NOMO-1 treated with dmso at 0.1 percent for 144 hours (cell line): ENCODE data around the gene OTX2.

Experiments used
- DNase-seq: peaks from one replicate; lab custom pipeline; 2025; ENCODE audit not compliant: unreplicated experiment; lab: John Stamatoyannopoulos, UW

Gene OTX2

GRCh38 chr14:56797003-56797568 is 13.2 kb downstream of the OTX2 start:
- DNase-seq = no peak

GRCh38 chr14:56796259-56796658 is 14.0 kb downstream of the OTX2 start:
- no peak for DNase-seq

GRCh38 chr14:56795284-56795622 is 15.0 kb downstream of the OTX2 start:
- DNase-seq = no peak

- DNase-seq = no peak
Measured at GRCh38 chr14:56794557-56795283, 15.6 kb downstream of the OTX2 start.

- DNase-seq = no peak
Measured at GRCh38 chr14:56794088-56794556, 16.2 kb downstream of the OTX2 start.

- DNase-seq = no peak
Measured at GRCh38 chr14:56789955-56790354, 20.3 kb downstream of the OTX2 start.

- no peak for DNase-seq
Measured at GRCh38 chr14:56787530-56787929, 22.7 kb downstream of the OTX2 start.

- DNase-seq = no peak
Measured at GRCh38 chr14:56782711-56783110, 27.6 kb downstream of the OTX2 start.

GRCh38 chr14:56774503-56774902 is 35.8 kb downstream of the OTX2 start:
- DNase-seq = no peak

GRCh38 chr14:56770512-56770911 is 39.8 kb downstream of the OTX2 start:
- no peak for DNase-seq

GRCh38 chr14:56760164-56760914 is 49.9 kb downstream of the OTX2 start:
- peak; percentile 19 for DNase-seq

GRCh38 chr14:56759633-56760032 is 50.6 kb downstream of the OTX2 start:
- no peak for DNase-seq

GRCh38 chr14:56759094-56759493 is 51.2 kb downstream of the OTX2 start:
- DNase-seq = no peak

GRCh38 chr14:56754921-56755320 is 55.4 kb downstream of the OTX2 start:
- DNase-seq = no peak

GRCh38 chr14:56753396-56753795 is 56.9 kb downstream of the OTX2 start:
- DNase-seq = no peak

GRCh38 chr14:56752428-56752827 is 57.9 kb downstream of the OTX2 start:
- no peak for DNase-seq

- no peak for DNase-seq
Measured at GRCh38 chr14:56751471-56751870, 58.8 kb downstream of the OTX2 start.
